AG04449 (cell line): ENCODE measurements around the gene ABHD17C.

Experiments
- CTCF ChIA-PET: fragments of 350-600 bp; formaldehyde crosslinking; extraction: SDS; loops from one replicate; lab custom pipeline; 2021; ENCODE audit warnings: antibody characterized with exemption; lab: Yijun Ruan, JAX
- POLR2A ChIA-PET: fragments of 400-600, 350-600 bp; formaldehyde crosslinking; extraction: SDS; loops from one replicate; lab custom pipeline; 2020; ENCODE audit warnings: antibody characterized with exemption, inconsistent platforms; lab: Yijun Ruan, JAX
- DNase-seq: peaks from one replicate; pipeline ENCODE4 v3.0.0-alpha.2; 2010; ENCODE audit warnings: low read depth, low spot score
- H3K4me3 ChIP-seq: 2 replicates; pipeline ENCODE4 v1.5.1; 2011; ENCODE audit warnings: low read depth, mild to moderate bottlenecking, control low read depth, low read length
- TF ChIP-seq, protein P1 (sequence below): IDR thresholded peaks from one replicate; pipeline ENCODE4 v1.5.1; 2011; ENCODE audit warnings: mild to moderate bottlenecking, moderate library complexity, low read length, control low read depth, inconsistent platforms; ENCODE audit not compliant: insufficient read depth; ENCODE audit errors: missing control alignments

The ABHD17C gene

GRCh38 chr15:80773122-80773551 is 78.0 kb downstream of the ABHD17C start:
- TF ChIP-seq, protein P1, sequence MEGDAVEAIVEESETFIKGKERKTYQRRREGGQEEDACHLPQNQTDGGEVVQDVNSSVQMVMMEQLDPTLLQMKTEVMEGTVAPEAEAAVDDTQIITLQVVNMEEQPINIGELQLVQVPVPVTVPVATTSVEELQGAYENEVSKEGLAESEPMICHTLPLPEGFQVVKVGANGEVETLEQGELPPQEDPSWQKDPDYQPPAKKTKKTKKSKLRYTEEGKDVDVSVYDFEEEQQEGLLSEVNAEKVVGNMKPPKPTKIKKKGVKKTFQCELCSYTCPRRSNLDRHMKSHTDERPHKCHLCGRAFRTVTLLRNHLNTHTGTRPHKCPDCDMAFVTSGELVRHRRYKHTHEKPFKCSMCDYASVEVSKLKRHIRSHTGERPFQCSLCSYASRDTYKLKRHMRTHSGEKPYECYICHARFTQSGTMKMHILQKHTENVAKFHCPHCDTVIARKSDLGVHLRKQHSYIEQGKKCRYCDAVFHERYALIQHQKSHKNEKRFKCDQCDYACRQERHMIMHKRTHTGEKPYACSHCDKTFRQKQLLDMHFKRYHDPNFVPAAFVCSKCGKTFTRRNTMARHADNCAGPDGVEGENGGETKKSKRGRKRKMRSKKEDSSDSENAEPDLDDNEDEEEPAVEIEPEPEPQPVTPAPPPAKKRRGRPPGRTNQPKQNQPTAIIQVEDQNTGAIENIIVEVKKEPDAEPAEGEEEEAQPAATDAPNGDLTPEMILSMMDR: no peak
- DNase-seq: peak; percentile 77
- CTCF ChIA-PET: interaction anchor here (0.6 to 2.3 kb wide), 9 partner anchors 9 to 318 kb away, joined by 3 to 15 read pairs (median 3); no protein-coding TSS in a partner anchor

DNA sequence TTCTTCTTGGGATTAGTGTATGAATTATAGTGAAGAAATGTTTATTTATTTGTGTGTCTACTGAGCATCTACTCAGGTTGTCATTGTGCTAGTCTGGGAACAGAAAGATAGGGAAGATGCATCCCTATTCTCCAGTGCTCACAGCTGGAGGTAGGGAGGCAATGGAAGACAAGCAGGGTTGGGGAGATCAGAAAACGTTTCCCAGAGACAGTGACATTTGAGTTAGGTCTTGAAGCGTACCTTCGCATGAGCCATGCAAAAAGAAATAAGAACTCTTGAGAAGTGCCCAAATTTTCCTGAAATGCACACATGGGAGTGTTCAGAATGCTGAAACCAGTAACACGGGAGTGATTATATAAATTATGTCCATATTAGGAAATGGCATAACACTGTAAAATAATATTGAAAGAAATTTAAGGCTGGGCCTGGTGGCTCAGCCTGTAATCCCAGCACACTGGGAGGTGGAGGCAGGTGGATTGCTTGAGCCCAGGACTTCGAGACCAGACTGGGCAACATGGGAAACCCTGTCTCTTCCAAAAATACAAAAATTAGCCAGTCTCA is 78.8 kb downstream of the ABHD17C start:
- CTCF ChIA-PET: interaction anchor here (0.9 to 2.3 kb wide), 4 partner anchors 10 to 319 kb away, joined by 3 to 15 read pairs (median 6); no protein-coding TSS in a partner anchor

More at GRCh38 chr15:80773122-80773551, 78.0 kb downstream of the ABHD17C start:
- no peak overlapping the region for H3K4me3 ChIP-seq
- POLR2A ChIA-PET: no interaction called here

DNA sequence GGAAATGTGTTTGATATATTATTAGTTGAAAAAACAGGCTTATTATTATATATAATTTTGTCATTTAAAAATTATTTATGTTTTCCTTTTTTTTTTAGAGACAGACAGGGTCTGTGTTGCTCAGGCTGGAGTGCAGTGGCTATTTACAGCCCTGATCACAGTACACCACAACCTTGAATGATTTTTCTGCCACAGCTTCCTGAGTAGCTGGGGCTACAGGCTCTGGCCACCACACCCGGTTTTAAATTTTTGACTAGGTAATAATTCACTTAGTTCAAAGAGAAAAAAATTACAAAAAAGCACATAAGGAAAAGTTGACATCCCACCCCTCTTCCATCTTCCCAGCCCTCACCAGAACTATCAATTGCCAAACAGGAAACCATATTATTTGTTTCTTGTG is 79.4 kb downstream of the ABHD17C start:
- ChIA-PET CTCF (interaction anchor here (1.0 to 6.9 kb wide), 9 partner anchors 79 to 363 kb away, joined by 3 to 285 read pairs (median 16); no protein-coding TSS in a partner anchor), POLR2A (interaction anchor here (1.2 kb wide), 1 partner anchor 318 kb away, joined by 3 read pairs; no protein-coding TSS in a partner anchor)
- no peak for DNase-seq
- TF ChIP-seq, protein P1: no peak
- no peak overlapping the region for H3K4me3 ChIP-seq

More for the DNA sequence above, 78.8 kb downstream of the ABHD17C start:
- POLR2A ChIA-PET: interaction anchor here (1.2 kb wide), 1 partner anchor 317 kb away, joined by 3 read pairs; no protein-coding TSS in a partner anchor
- no peak overlapping the region for H3K4me3 ChIP-seq
- DNase-seq: no peak
- TF ChIP-seq, protein P1: no peak

- ChIA-PET POLR2A (interaction anchor here (1.2 kb wide), 1 partner anchor 319 kb away, joined by 3 read pairs; no protein-coding TSS in a partner anchor), CTCF (interaction anchor here (0.9 to 6.9 kb wide), 32 partner anchors 9 to 364 kb away, joined by 3 to 285 read pairs (median 10); no protein-coding TSS in a partner anchor)
- TF ChIP-seq, protein P1: no peak
- no peak overlapping the region for H3K4me3 ChIP-seq
- DNase-seq: no peak
These were observed 80.2 kb downstream of the ABHD17C start for GRCh38 chr15:80775338-80775737.

- peak; percentile 64 for DNase-seq
- TF ChIP-seq, protein P1: peak; percentile 79
- CTCF ChIA-PET: interaction anchor here (0.7 to 6.9 kb wide), 75 partner anchors 9 to 375 kb away, joined by 3 to 285 read pairs (median 5); no protein-coding TSS in a partner anchor
- POLR2A ChIA-PET: interaction anchor here (0.6 to 1.7 kb wide), 5 partner anchors 12 to 660 kb away, joined by 3 to 6 read pairs (median 4); no protein-coding TSS in a partner anchor
- H3K4me3 ChIP-seq: no peak overlapping the region
These were observed 81.4 kb downstream of the ABHD17C start for GRCh38 chr15:80776420-80777045.
